DOHH2 (cell line): ENCODE results near the gene PDHA2.

Source experiments
- H3F3A ChIP-seq: fragments of 200-600 bp; sonication (generic), shearing (Covaris generic); 2 replicates; pipeline ENCODE4 v1.6.0; 2016; ENCODE audit warnings: antibody characterized with exemption, mild to moderate bottlenecking; ENCODE audit not compliant: control insufficient read depth, insufficient read depth
- H3K27ac ChIP-seq: fragments of 200-600 bp; sonication (generic); 2 replicates; pipeline ENCODE4 v1.5.1; 2014; ENCODE audit warnings: low read depth, mild to moderate bottlenecking, low read length, moderate library complexity
- H3K27me3 ChIP-seq: fragments of 200-600 bp; sonication (generic); 2 replicates; pipeline ENCODE4 v1.6.1; 2014; ENCODE audit warnings: mild to moderate bottlenecking, low read length, mixed read lengths; ENCODE audit not compliant: control insufficient read depth
- H3K36me3 ChIP-seq: fragments of 200-600 bp; sonication (generic); 2 replicates; pipeline ENCODE4 v1.6.1; 2014; ENCODE audit warnings: mild to moderate bottlenecking, low read length, moderate library complexity, mixed read lengths; ENCODE audit not compliant: control insufficient read depth
- H3K4me1 ChIP-seq: fragments of 200-600 bp; sonication (generic); 2 replicates; pipeline ENCODE4 v1.6.1; 2014; ENCODE audit warnings: mild to moderate bottlenecking, low read length, mixed read lengths; ENCODE audit not compliant: control insufficient read depth
- H3K4me2 ChIP-seq: fragments of 200-600 bp; sonication (generic); 2 replicates; pipeline ENCODE4 v1.6.0; 2014; ENCODE audit warnings: mild to moderate bottlenecking, low read length, moderate library complexity
- H3K4me3 ChIP-seq: fragments of 200-600 bp; sonication (generic); 2 replicates; pipeline ENCODE4 v1.5.1; 2014; ENCODE audit warnings: mild to moderate bottlenecking, low read length, mixed read lengths
- H3K79me2 ChIP-seq: fragments of 200-600 bp; sonication (generic); 2 replicates; pipeline ENCODE4 v1.6.1; 2014; ENCODE audit warnings: mild to moderate bottlenecking, low read length, mixed read lengths; ENCODE audit not compliant: control insufficient read depth
- H3K9me2 ChIP-seq: fragments of 200-600 bp; sonication (generic); replicated peaks from 2 replicates; pipeline ENCODE4 v1.6.1; 2014; ENCODE audit warnings: mild to moderate bottlenecking, low read length, mixed read lengths; ENCODE audit not compliant: control insufficient read depth
- H3K9me3 ChIP-seq: fragments of 200-600 bp; sonication (generic); 2 replicates; pipeline ENCODE4 v1.6.1; 2014; ENCODE audit warnings: antibody characterized with exemption, low read length, mixed read lengths; ENCODE audit not compliant: control insufficient read depth, insufficient read depth
- H4K20me1 ChIP-seq: fragments of 200-600 bp; sonication (generic); 2 replicates; pipeline ENCODE4 v1.6.0; 2014; ENCODE audit warnings: low read depth, mild to moderate bottlenecking, antibody characterized with exemption, low read length, moderate library complexity; ENCODE audit not compliant: control insufficient read depth, insufficient read depth
- EZH2phosphoT487 ChIP-seq: fragments of 200-600 bp; sonication (generic); IDR thresholded peaks from 2 replicates; pipeline ENCODE4 v1.6.1; 2017; ENCODE audit warnings: borderline replicate concordance, mild to moderate bottlenecking, antibody characterized with exemption, low read length, moderate library complexity, mixed read lengths
- TF ChIP-seq, protein P1 (sequence below): fragments of 200-600 bp; sonication (generic); IDR thresholded peaks from one replicate; pipeline ENCODE4 v1.5.1; 2014; ENCODE audit warnings: antibody characterized with exemption, mild to moderate bottlenecking, low read depth, low read length; ENCODE audit not compliant: poor library complexity, severe bottlenecking

PDHA2 gene

DNA sequence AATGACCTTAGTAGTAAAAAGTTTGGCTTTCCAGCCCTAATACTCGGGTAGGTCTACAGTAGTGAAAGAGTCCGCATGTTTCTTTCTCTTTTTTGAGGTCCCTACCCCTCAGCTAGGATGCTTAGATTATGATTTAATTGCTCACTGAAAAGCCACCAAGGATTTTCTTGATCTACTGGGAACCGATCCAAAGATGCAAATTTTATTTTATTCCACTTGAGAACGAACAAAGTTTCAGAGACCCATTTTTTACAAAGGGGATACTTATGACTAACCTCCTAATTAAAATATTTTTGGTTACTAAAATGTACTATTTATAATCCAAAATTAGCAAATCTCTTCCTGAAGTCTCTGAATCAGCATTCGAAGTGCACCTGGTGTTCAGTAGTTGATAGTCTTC is 14.3 kb upstream of the PDHA2 start:
- no peaks in the 10 kb centered on the region for H3K36me3 ChIP-seq
- no peak overlapping the region for H3K27ac ChIP-seq
- no peaks in the 10 kb centered on the region for H3K4me1 ChIP-seq
- no peaks in the 10 kb centered on the region for H3K9me3 ChIP-seq
- H4K20me1 ChIP-seq = no peaks in the 10 kb centered on the region
- TF ChIP-seq, protein P1, sequence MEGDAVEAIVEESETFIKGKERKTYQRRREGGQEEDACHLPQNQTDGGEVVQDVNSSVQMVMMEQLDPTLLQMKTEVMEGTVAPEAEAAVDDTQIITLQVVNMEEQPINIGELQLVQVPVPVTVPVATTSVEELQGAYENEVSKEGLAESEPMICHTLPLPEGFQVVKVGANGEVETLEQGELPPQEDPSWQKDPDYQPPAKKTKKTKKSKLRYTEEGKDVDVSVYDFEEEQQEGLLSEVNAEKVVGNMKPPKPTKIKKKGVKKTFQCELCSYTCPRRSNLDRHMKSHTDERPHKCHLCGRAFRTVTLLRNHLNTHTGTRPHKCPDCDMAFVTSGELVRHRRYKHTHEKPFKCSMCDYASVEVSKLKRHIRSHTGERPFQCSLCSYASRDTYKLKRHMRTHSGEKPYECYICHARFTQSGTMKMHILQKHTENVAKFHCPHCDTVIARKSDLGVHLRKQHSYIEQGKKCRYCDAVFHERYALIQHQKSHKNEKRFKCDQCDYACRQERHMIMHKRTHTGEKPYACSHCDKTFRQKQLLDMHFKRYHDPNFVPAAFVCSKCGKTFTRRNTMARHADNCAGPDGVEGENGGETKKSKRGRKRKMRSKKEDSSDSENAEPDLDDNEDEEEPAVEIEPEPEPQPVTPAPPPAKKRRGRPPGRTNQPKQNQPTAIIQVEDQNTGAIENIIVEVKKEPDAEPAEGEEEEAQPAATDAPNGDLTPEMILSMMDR = no peak
- no peak for TF ChIP-seq EZH2phosphoT487
- H3K4me2 ChIP-seq = no peak overlapping the region
- H3F3A ChIP-seq = no peaks in the 10 kb centered on the region
- no peaks in the 10 kb centered on the region for H3K27me3 ChIP-seq
- H3K4me3 ChIP-seq = no peak overlapping the region
- no peaks in the 10 kb centered on the region for H3K79me2 ChIP-seq
- H3K9me2 ChIP-seq = no peaks in the 10 kb centered on the region

DNA sequence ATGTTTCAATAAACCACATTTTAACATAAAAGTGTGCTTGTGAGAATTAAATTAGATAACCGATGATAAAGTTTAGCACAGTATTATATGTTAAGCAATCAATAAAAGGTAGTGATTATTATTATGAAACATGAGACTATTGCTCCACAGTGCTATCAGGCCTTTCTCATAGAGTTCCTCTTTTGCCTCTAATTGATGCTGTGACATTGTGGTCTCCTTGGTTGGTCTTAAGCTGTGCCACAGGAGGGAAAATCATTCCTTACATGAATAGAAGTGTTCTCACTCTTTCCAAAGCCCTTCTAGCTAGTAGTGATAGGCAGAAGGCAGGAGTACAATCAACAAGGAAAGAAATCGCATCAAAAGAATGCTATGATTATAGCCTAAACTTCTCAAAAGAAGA is 9.2 kb upstream of the PDHA2 start:
- H3K4me2 ChIP-seq = no peak overlapping the region
- H3K4me3 ChIP-seq = no peak overlapping the region
- TF ChIP-seq EZH2phosphoT487 = no peak
- TF ChIP-seq, protein P1 = no peak
- no peak overlapping the region for H3K27ac ChIP-seq
- H3K4me1 ChIP-seq = no peaks in the 10 kb centered on the region
- no peaks in the 10 kb centered on the region for H3F3A ChIP-seq
- H3K9me2 ChIP-seq = no peaks in the 10 kb centered on the region
- H3K9me3 ChIP-seq = no peaks in the 10 kb centered on the region
- no peaks in the 10 kb centered on the region for H3K27me3 ChIP-seq
- no peaks in the 10 kb centered on the region for H3K79me2 ChIP-seq
- no peaks in the 10 kb centered on the region for H4K20me1 ChIP-seq
- no peaks in the 10 kb centered on the region for H3K36me3 ChIP-seq

DNA sequence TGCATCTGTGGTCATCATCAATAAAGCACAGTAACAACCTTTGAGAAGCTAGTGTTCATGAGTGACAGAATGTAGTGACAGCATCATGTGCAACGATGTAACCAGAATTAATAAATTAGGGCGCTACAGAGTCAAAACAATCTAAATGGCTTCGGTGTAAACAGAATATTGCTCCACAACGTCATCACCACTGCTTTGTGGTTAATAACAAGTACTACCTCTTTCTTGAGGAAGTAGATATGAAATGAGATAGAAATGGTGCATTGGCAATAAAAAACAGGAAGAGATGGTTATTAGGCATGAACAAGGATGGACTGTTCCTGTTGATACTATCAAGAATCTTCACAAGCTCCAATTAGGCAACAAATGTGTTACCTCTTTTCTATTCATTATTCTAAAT is 8.7 kb upstream of the PDHA2 start:
- H3F3A ChIP-seq = no peaks in the 10 kb centered on the region
- H3K4me1 ChIP-seq = no peaks in the 10 kb centered on the region
- TF ChIP-seq, protein P1 = no peak
- no peak for TF ChIP-seq EZH2phosphoT487
- H3K4me3 ChIP-seq = no peak overlapping the region
- H3K9me3 ChIP-seq = no peaks in the 10 kb centered on the region
- no peaks in the 10 kb centered on the region for H3K9me2 ChIP-seq
- no peaks in the 10 kb centered on the region for H3K36me3 ChIP-seq
- H3K79me2 ChIP-seq = no peaks in the 10 kb centered on the region
- H4K20me1 ChIP-seq = no peaks in the 10 kb centered on the region
- H3K4me2 ChIP-seq = no peak overlapping the region
- H3K27me3 ChIP-seq = no peaks in the 10 kb centered on the region
- H3K27ac ChIP-seq = no peak overlapping the region
